Measurements from ENCODE around the gene CCDC182.

Gene CCDC182

DNA sequence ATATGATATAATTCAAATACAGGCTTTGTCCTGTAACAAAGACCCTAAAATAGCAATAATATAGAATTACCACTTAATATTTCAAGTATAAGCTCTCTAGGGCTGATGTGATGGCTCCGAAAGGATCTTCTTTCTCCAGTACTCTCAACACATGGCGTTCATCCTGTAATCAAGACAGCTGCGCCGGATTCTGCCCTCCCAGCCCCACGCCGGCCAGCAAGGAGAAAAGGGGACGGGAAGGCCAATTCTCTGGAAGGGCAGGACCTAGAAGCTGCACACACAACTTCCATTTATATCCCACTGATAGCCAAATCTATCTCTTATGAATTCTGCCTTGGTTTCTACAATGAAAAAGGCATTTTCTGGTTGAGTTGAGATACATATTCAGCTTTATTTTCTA, 32.0 kb downstream of the CCDC182 start:
- H3K27me3 ChIP-seq (ENCODE audit: insufficient read depth, low read length), result no peaks in the 10 kb centered on the region; the same call in 1 of the 2 replicates
- no peak overlapping the region for H3K9ac ChIP-seq (ENCODE audit: low read length)
- H3F3A ChIP-seq (ENCODE audit: insufficient read depth, low read length), result no peaks in the 10 kb centered on the region
- no peak overlapping the region for H3K4me2 ChIP-seq (ENCODE audit: low read length)
- no peaks in the 10 kb centered on the region for H3K36me3 ChIP-seq (ENCODE audit: insufficient read depth, low read length)
- H3K4me3 ChIP-seq (ENCODE audit: low read depth, low read length, poor library complexity, severe bottlenecking), result no peak overlapping the region
- H3K4me1 ChIP-seq (ENCODE audit: insufficient read depth, low read length, severe bottlenecking), result no peaks in the 10 kb centered on the region
- no peak overlapping the region for H3K27ac ChIP-seq (ENCODE audit: low read depth, low read length, poor library complexity, severe bottlenecking)
- peaks cover 4% of the 10 kb centered on the region; the same call in 1 of the 2 replicates for H3K9me3 ChIP-seq (ENCODE audit: low read length)
- H3K9me2 ChIP-seq (ENCODE audit: low read depth, low read length), result no peaks in the 10 kb centered on the region
- H2AFZ ChIP-seq (ENCODE audit: low read length), result no peak overlapping the region
- no peaks in the 10 kb centered on the region for H4K20me1 ChIP-seq (ENCODE audit: insufficient read depth, low read length)
- H3K79me2 ChIP-seq (ENCODE audit: insufficient read depth, low read length), result no peaks in the 10 kb centered on the region
- no peak for TF ChIP-seq EZH2 (IDR thresholded peaks at IDR 0.05; ENCODE audit: borderline replicate concordance, low read length)
- no peak for TF ChIP-seq CTCF (IDR thresholded peaks at IDR 0.05; ENCODE audit: low read length)

- no peaks in the 10 kb centered on the region for H4K20me1 ChIP-seq (ENCODE audit: insufficient read depth, low read length)
- H3K27me3 ChIP-seq (ENCODE audit: insufficient read depth, low read length), result no peaks in the 10 kb centered on the region; the same call in 1 of the 2 replicates
- H3K9me3 ChIP-seq (ENCODE audit: low read length), result peaks cover 4% of the 10 kb centered on the region; the same call in 1 of the 2 replicates
- H3K79me2 ChIP-seq (ENCODE audit: insufficient read depth, low read length), result no peaks in the 10 kb centered on the region
- no peaks in the 10 kb centered on the region for H3K4me1 ChIP-seq (ENCODE audit: insufficient read depth, low read length, severe bottlenecking)
- H3F3A ChIP-seq (ENCODE audit: insufficient read depth, low read length), result no peaks in the 10 kb centered on the region
- H3K36me3 ChIP-seq (ENCODE audit: insufficient read depth, low read length), result no peaks in the 10 kb centered on the region
- H3K4me2 ChIP-seq (ENCODE audit: low read length), result no peak overlapping the region
- H3K9ac ChIP-seq (ENCODE audit: low read length), result no peak overlapping the region
- no peaks in the 10 kb centered on the region for H3K9me2 ChIP-seq (ENCODE audit: low read depth, low read length)
- no peak for TF ChIP-seq EZH2 (IDR thresholded peaks at IDR 0.05; ENCODE audit: borderline replicate concordance, low read length)
- no peak for TF ChIP-seq CTCF (IDR thresholded peaks at IDR 0.05; ENCODE audit: low read length)
- no peak overlapping the region for H3K27ac ChIP-seq (ENCODE audit: low read depth, low read length, poor library complexity, severe bottlenecking)
- no peak overlapping the region for H3K4me3 ChIP-seq (ENCODE audit: low read depth, low read length, poor library complexity, severe bottlenecking)
- H2AFZ ChIP-seq (ENCODE audit: low read length), result no peak overlapping the region
Measured at GRCh38 chr17:57708410-57708809, 36.7 kb downstream of the CCDC182 start.

GRCh38 chr17:57707892-57708291, 37.2 kb downstream of the CCDC182 start:
- no peaks in the 10 kb centered on the region; the same call in 1 of the 2 replicates for H3K27me3 ChIP-seq (ENCODE audit: insufficient read depth, low read length)
- no peaks in the 10 kb centered on the region for H3K79me2 ChIP-seq (ENCODE audit: insufficient read depth, low read length)
- H3K9me2 ChIP-seq (ENCODE audit: low read depth, low read length), result no peaks in the 10 kb centered on the region
- no peaks in the 10 kb centered on the region for H3F3A ChIP-seq (ENCODE audit: insufficient read depth, low read length)
- H3K27ac ChIP-seq (ENCODE audit: low read depth, low read length, poor library complexity, severe bottlenecking), result no peak overlapping the region
- no peak overlapping the region for H3K4me3 ChIP-seq (ENCODE audit: low read depth, low read length, poor library complexity, severe bottlenecking)
- H4K20me1 ChIP-seq (ENCODE audit: insufficient read depth, low read length), result no peaks in the 10 kb centered on the region
- no peak overlapping the region for H3K9ac ChIP-seq (ENCODE audit: low read length)
- H3K4me2 ChIP-seq (ENCODE audit: low read length), result no peak overlapping the region
- no peaks in the 10 kb centered on the region for H3K36me3 ChIP-seq (ENCODE audit: insufficient read depth, low read length)
- TF ChIP-seq EZH2 (IDR thresholded peaks at IDR 0.05; ENCODE audit: borderline replicate concordance, low read length), result no peak
- TF ChIP-seq CTCF (IDR thresholded peaks at IDR 0.05; ENCODE audit: low read length), result no peak
- no peaks in the 10 kb centered on the region for H3K4me1 ChIP-seq (ENCODE audit: insufficient read depth, low read length, severe bottlenecking)
- H2AFZ ChIP-seq (ENCODE audit: low read length), result no peak overlapping the region
- peaks cover 4% of the 10 kb centered on the region; the same call in 1 of the 2 replicates for H3K9me3 ChIP-seq (ENCODE audit: low read length)
